H1 (cell line): ENCODE measurements around the gene CAMTA1. TPM values are rescaled to one million over a fixed set of nuclear protein-coding genes. Genes with fewer than 3 reads are reported as not detected.

Source experiments
- CTCF ChIA-PET: fragments of 300-600 bp; sonication (Branson Sonifier 250); formaldehyde crosslinking; loops from one replicate; lab custom pipeline; 2021; ENCODE audit not compliant: partially characterized antibody; lab: Charles Lee
- POLR2A ChIA-PET: fragments of 300-600 bp; sonication (Branson Sonifier 250); formaldehyde crosslinking; loops from one replicate; lab custom pipeline; 2021; ENCODE audit warnings: inconsistent platforms; ENCODE audit not compliant: partially characterized antibody; lab: Charles Lee
- DNase-seq, 2 experiments: peaks; one replicate each; pipeline versions ENCODE4 v3.0.0 to v3.0.0-alpha.2; 2010 to 2022; ENCODE audit warnings: low spot score in 2 of 2, low read depth in 1 of 2, mixed read lengths in 1 of 2
- FAIRE-seq: peaks from 2 replicates; lab custom pipeline; 2011; peaks lifted over from hg19 to GRCh38; lab: Jason Lieb, UNC
- H2AFZ ChIP-seq: 2 replicates; pipeline ENCODE4 v1.8.1; 2012; ENCODE audit warnings: low read length, inconsistent platforms
- H2AK5ac ChIP-seq: 2 replicates; pipeline ENCODE4 v1.6.1; 2013; ENCODE audit warnings: low read depth, low read length
- H2BK120ac ChIP-seq: replicated peaks from 2 replicates; pipeline ENCODE3; 2013; ENCODE audit warnings: low read depth, low read length, inconsistent platforms
- H2BK12ac ChIP-seq: 2 replicates; pipeline ENCODE4 v1.6.1; 2013; ENCODE audit warnings: low read depth, low read length
- H2BK15ac ChIP-seq: 2 replicates; pipeline ENCODE4 v1.6.1; 2013; ENCODE audit warnings: low read length
- H2BK20ac ChIP-seq: 2 replicates; pipeline ENCODE4 v1.6.1; 2013; ENCODE audit warnings: low read length
- H2BK5ac ChIP-seq: 2 replicates; pipeline ENCODE4 v1.6.1; 2013; ENCODE audit warnings: low read depth, low read length
- H3K14ac ChIP-seq: 2 replicates; pipeline ENCODE4 v1.6.1; 2013; ENCODE audit warnings: inconsistent platforms; ENCODE audit not compliant: insufficient read length
- H3K18ac ChIP-seq: 2 replicates; pipeline ENCODE4 v1.6.1; 2013; ENCODE audit warnings: low read length; ENCODE audit errors: extremely low read depth
- H3K23ac ChIP-seq: 2 replicates; pipeline ENCODE4 v1.6.1; 2013; ENCODE audit warnings: inconsistent platforms; ENCODE audit not compliant: insufficient read length
- H3K23me2 ChIP-seq: 2 replicates; pipeline ENCODE4 v1.6.1; 2013; ENCODE audit warnings: low read depth, low read length
- H3K27ac ChIP-seq: 2 replicates; pipeline ENCODE4 v1.6.1; 2011; ENCODE audit warnings: low read depth, low read length, inconsistent platforms
- H3K27me3 ChIP-seq, 4 experiments: replicated peaks in 1 of 4; 1 replicate in 1 of 4; 2 replicates in 3 of 4; pipeline versions ENCODE4 v1.6.1 to v1.8.1; 2011 to 2013; ENCODE audit warnings: low read length in 3 of 4, mild to moderate bottlenecking in 3 of 4, inconsistent platforms in 2 of 4, mixed read lengths in 2 of 4, moderate library complexity in 1 of 4; ENCODE audit not compliant: control insufficient read depth in 3 of 4, insufficient read depth in 3 of 4; ENCODE audit errors: extremely low read depth in 1 of 4
- H3K36me3 ChIP-seq, 4 experiments: 2 replicates each; pipeline versions ENCODE4 v1.6.1 to v1.8.1; 2011 to 2013; ENCODE audit warnings: mild to moderate bottlenecking in 4 of 4, low read length in 3 of 4, moderate library complexity in 2 of 4, control low read depth in 1 of 4, inconsistent platforms in 1 of 4; ENCODE audit not compliant: insufficient read depth in 4 of 4, control insufficient read depth in 2 of 4
- H3K4ac ChIP-seq: replicated peaks from 2 replicates; pipeline ENCODE3; 2013; ENCODE audit warnings: low read length, low read depth, mixed read lengths, inconsistent platforms; ENCODE audit not compliant: insufficient read length
- H3K4me1 ChIP-seq, 4 experiments: replicated peaks in 1 of 4; 1 replicate in 1 of 4; 2 replicates in 3 of 4; pipeline versions ENCODE4 v1.6.1 to v1.8.1; 2011 to 2013; ENCODE audit warnings: low read length in 3 of 4, inconsistent platforms in 2 of 4, mixed read lengths in 1 of 4; ENCODE audit not compliant: insufficient read depth in 4 of 4, control insufficient read depth in 3 of 4
- H3K4me2 ChIP-seq, 2 experiments: 2 replicates each; pipeline versions ENCODE4 v1.6.1 to v1.8.1; 2011 to 2013; ENCODE audit warnings: low read depth in 2 of 2, low read length in 2 of 2, control low read depth in 1 of 2, inconsistent platforms in 1 of 2, mild to moderate bottlenecking in 1 of 2; ENCODE audit not compliant: insufficient read depth in 1 of 2
- H3K4me3 ChIP-seq, 4 experiments: fragments of 200-600, 300-600 bp in 1 of 4; sonication (generic), shearing (Covaris generic), sonication (Bioruptor Twin) in 1 of 4; 2 replicates each; pipeline versions ENCODE4 v1.5.1 to v1.8.1; 2011 to 2016; ENCODE audit warnings: low read length in 4 of 4, low read depth in 3 of 4, control low read depth in 2 of 4, inconsistent platforms in 2 of 4, mild to moderate bottlenecking in 2 of 4, mixed read lengths in 1 of 4, moderate library complexity in 1 of 4; ENCODE audit not compliant: insufficient read depth in 2 of 4; ENCODE audit errors: extremely low read depth in 1 of 4
- H3K56ac ChIP-seq: replicated peaks from 2 replicates; pipeline ENCODE3; 2013; ENCODE audit warnings: low read depth, mild to moderate bottlenecking, mixed read lengths, low read length, inconsistent platforms; ENCODE audit not compliant: insufficient read length
- H3K79me1 ChIP-seq: 2 replicates; pipeline ENCODE4 v1.6.1; 2013; ENCODE audit warnings: low read depth, low read length, control low read depth
- H3K79me2 ChIP-seq, 2 experiments: 2 replicates each; pipeline versions ENCODE4 v1.6.1 to v1.8.1; 2012 to 2013; ENCODE audit warnings: low read length in 2 of 2, mild to moderate bottlenecking in 2 of 2, inconsistent platforms in 1 of 2; ENCODE audit not compliant: insufficient read depth in 2 of 2, control insufficient read depth in 1 of 2
- H3K9ac ChIP-seq, 4 experiments: replicated peaks in 1 of 4; 1 replicate in 1 of 4; 2 replicates in 3 of 4; pipeline versions ENCODE4 v1.6.1 to v1.8.1; 2011 to 2013; ENCODE audit warnings: low read depth in 3 of 4, low read length in 3 of 4, control low read depth in 2 of 4, mild to moderate bottlenecking in 2 of 4, moderate library complexity in 2 of 4, inconsistent platforms in 1 of 4; ENCODE audit errors: extremely low read depth in 1 of 4
- H3K9me3 ChIP-seq, 2 experiments: 2 replicates each; pipeline versions ENCODE4 v1.6.1 to v1.8.1; 2012 to 2013; ENCODE audit warnings: mild to moderate bottlenecking in 2 of 2, moderate library complexity in 2 of 2, control low read depth in 1 of 2, inconsistent platforms in 1 of 2, low read depth in 1 of 2, low read length in 1 of 2, mixed read lengths in 1 of 2; ENCODE audit not compliant: insufficient read depth in 2 of 2
- H4K20me1 ChIP-seq, 2 experiments: replicated peaks in 1 of 2; 2 replicates each; pipeline versions ENCODE3 to v1.8.1; 2011 to 2013; ENCODE audit warnings: inconsistent platforms in 2 of 2, low read length in 2 of 2, mild to moderate bottlenecking in 1 of 2; ENCODE audit not compliant: insufficient read depth in 2 of 2, control insufficient read depth in 1 of 2
- H4K5ac ChIP-seq: 2 replicates; pipeline ENCODE4 v1.6.1; 2013; ENCODE audit warnings: low read length, low read depth, mixed read lengths, inconsistent platforms; ENCODE audit not compliant: insufficient read length
- H4K8ac ChIP-seq: 2 replicates; pipeline ENCODE4 v1.8.0; 2013; ENCODE audit warnings: mild to moderate bottlenecking, moderate library complexity, low read length, inconsistent platforms; ENCODE audit not compliant: insufficient read depth; ENCODE audit errors: extremely low read depth
- H4K91ac ChIP-seq: replicated peaks from 2 replicates; pipeline ENCODE3; 2013; ENCODE audit warnings: low read length, mixed read lengths, inconsistent platforms; ENCODE audit not compliant: insufficient read length
- ASH2L ChIP-seq: fragments of 200-600, 300-600 bp; sonication (generic); IDR thresholded peaks from one replicate; pipeline ENCODE4 v1.7.1; 2017; ENCODE audit warnings: low read length
- ATF3 ChIP-seq: IDR thresholded peaks from 2 replicates; pipeline ENCODE4 v1.6.1; 2011; ENCODE audit warnings: low read depth, mild to moderate bottlenecking, low read length; ENCODE audit not compliant: insufficient read depth
- BCL11A ChIP-seq, 2 experiments: IDR thresholded peaks; one replicate each; pipeline ENCODE4 v1.6.1; 2011; ENCODE audit warnings: low read depth in 2 of 2, low read length in 2 of 2, mild to moderate bottlenecking in 2 of 2
- CREB1 ChIP-seq: IDR thresholded peaks from 2 replicates; pipeline ENCODE4 v1.6.1; 2012; ENCODE audit warnings: inconsistent platforms
- GTF2F1 ChIP-seq: IDR thresholded peaks from 2 replicates; pipeline ENCODE4 v1.6.1; 2012; ENCODE audit warnings: low read depth, low read length, improper control_type of control experiment, borderline replicate concordance
- RXRA ChIP-seq: IDR thresholded peaks from 2 replicates; pipeline ENCODE4 v1.6.1; 2011; ENCODE audit warnings: low read depth, mild to moderate bottlenecking, low read length, moderate library complexity; ENCODE audit not compliant: insufficient read depth
- SP2 ChIP-seq: IDR thresholded peaks from 2 replicates; pipeline ENCODE4 v1.6.1; 2012; ENCODE audit warnings: mild to moderate bottlenecking, low read length, inconsistent platforms
- YY1 ChIP-seq: IDR thresholded peaks from 2 replicates; pipeline ENCODE4 v1.6.1; 2011; ENCODE audit warnings: low read depth, mild to moderate bottlenecking, low read length
- WGBS, 2 experiments: shearing (Covaris generic) in 1 of 2; methylation state at CpG; one replicate each; pipeline versions ENCODE4 v1.1.6 to v1.1.7; 2013 to 2015; ENCODE audit warnings: low lambda C conversion rate in 2 of 2, mixed read lengths in 2 of 2, inconsistent platforms in 1 of 2, low coverage in 1 of 2, missing lambda C conversion rate in 1 of 2; ENCODE audit not compliant: insufficient replicate concordance in 2 of 2, insufficient coverage in 1 of 2, insufficient read length in 1 of 2; ENCODE audit errors: extremely low coverage in 1 of 2, missing lambda C conversion rate in 1 of 2; 5-methylcytosine and 5-hydroxymethylcytosine counted together
- polyA plus RNA-seq, 7 experiments: library from polyadenylated mRNA; depleted of rRNA in 3 of 7; stranded (reverse) in 5 of 7; unstranded in 2 of 7; fragments of >200 nt in 5 of 7; fragments of 200-250 nt in 2 of 7; gene quantifications; 1 replicate in 5 of 7; 2 replicates in 1 of 7; 4 replicates in 1 of 7; pipeline versions ENCODE4 v1.2.1 to v1.2.3, GENCODE V29; 2011 to 2013; ENCODE audit warnings: missing spikeins in 2 of 7, mixed read lengths in 2 of 7
- total RNA-seq: library from RNA; stranded (reverse); fragmentation: NEBNext Ultra II Directional; extraction: Animal tissue kit (Norgen Biotek cat#: 25700); gene quantifications from 2 replicates; pipeline ENCODE4 v1.2.1, GENCODE V29; 2021

Gene CAMTA1
- total and polyA plus RNA-seq, 2 of the 8 experiments (the other 6 are each of a cell fraction or from before 2014, with no cell fraction given): 65.0 to 119 TPM

- Histone ChIP-seq H2BK20ac (no peak overlapping the region), H4K20me1 (peaks cover 11 to 29% of the 10 kb centered on the region in 2 experiments), H3K18ac (no peak overlapping the region), H3K23me2 (no peaks in the 10 kb centered on the region), H3K79me1 (peaks cover 34% of the 10 kb centered on the region), H2AK5ac (no peak overlapping the region), H3K4me1 (peaks cover 0 to 10% (median 2%) of the 10 kb centered on the region in 4 experiments; a peak in 3 of 7 replicates), H3K27ac (no peak overlapping the region), H2BK15ac (no peak overlapping the region), H3K36me3 (peaks cover 0 to 8% (median 0%) of the 10 kb centered on the region in 4 experiments; a peak in 1 of 8 replicates), H2BK120ac (no peak overlapping the region), H3K4me2 (no peak overlapping the region), H2BK12ac (no peak overlapping the region), H2BK5ac (no peak overlapping the region), H3K9me3 (no peaks in the 10 kb centered on the region), H3K14ac (no peak overlapping the region), H3K4me3 (no peak overlapping the region), H2AFZ (no peak overlapping the region), H3K56ac (no peak overlapping the region), H3K79me2 (peaks cover 21 to 97% of the 10 kb centered on the region in 2 experiments), H3K9ac (no peak overlapping the region), H4K5ac (no peak overlapping the region), H4K8ac (no peak overlapping the region), H3K4ac (no peak overlapping the region), H3K23ac (no peak overlapping the region), H4K91ac (no peak overlapping the region), H3K27me3 (no peaks in the 10 kb centered on the region)
- WGBS, 2 experiments: 90% methylated on average over 8 of the region's 8 CpGs; no CpG with 5 or more reads in 1 of the 2 experiments
- POLR2A ChIA-PET: interaction anchor here (0.9 to 1.0 kb wide), 2 partner anchors 9 to 16 kb away, joined by 3 read pairs; no protein-coding TSS in a partner anchor
- FAIRE-seq: no peak
- TF ChIP-seq GTF2F1 (no peak), ASH2L (no peak), RXRA (no peak), YY1 (peak; percentile 67), ATF3 (no peak), CREB1 (no peak), BCL11A (IDR thresholded peaks at IDR 0.05; ENCODE audit: low read depth in 2 of 2, low read length in 2 of 2) (no peak), SP2 (no peak)
- DNase-seq: no peak
- CTCF ChIA-PET: interaction anchor here (1.1 to 1.4 kb wide), 2 partner anchors 13 to 78 kb away, joined by 3 read pairs; no protein-coding TSS in a partner anchor
These were observed 26.3 kb downstream of the CAMTA1 start for GRCh38 chr1:6811583-6811982.
